ENCODE results near the gene RPL11. TPM values are rescaled to one million over a fixed set of nuclear protein-coding genes. Genes with fewer than 3 reads are reported as not detected.

The RPL11 gene
- total and polyA plus RNA-seq, 2 of the 8 experiments (the other 6 are each of a cell fraction or from before 2014, with no cell fraction given): 1,192 to 1,426 TPM

- Histone ChIP-seq H3K27ac (ENCODE audit: low read depth, low read length) (no peak overlapping the region), H2BK12ac (ENCODE audit: low read depth, low read length) (no peak overlapping the region), H4K8ac (ENCODE audit: extremely low read depth, insufficient read depth, low read length) (no peak overlapping the region), H3K4ac (replicated peaks; ENCODE audit: insufficient read length, low read depth, low read length) (no peak overlapping the region), H2AK5ac (ENCODE audit: low read depth, low read length) (no peak overlapping the region), H3K9me3 (ENCODE audit: insufficient read depth in 2 of 2, low read depth in 1 of 2, low read length in 1 of 2) (no peaks in the 10 kb centered on the region), H2BK120ac (replicated peaks; ENCODE audit: low read depth, low read length) (no peak overlapping the region), H2BK20ac (ENCODE audit: low read length) (no peak overlapping the region), H2BK15ac (ENCODE audit: low read length) (no peak overlapping the region), H4K5ac (ENCODE audit: insufficient read length, low read depth, low read length) (no peak overlapping the region), H4K20me1 (replicated peaks in 1 of 2; ENCODE audit: control insufficient read depth in 1 of 2, insufficient read depth in 2 of 2, low read length in 2 of 2) (peaks cover 3 to 13% of the 10 kb centered on the region in 2 experiments), H3K56ac (replicated peaks; ENCODE audit: insufficient read length, low read depth, low read length) (no peak overlapping the region), H3K4me1 (replicated peaks in 1 of 4; ENCODE audit: control insufficient read depth in 3 of 4, insufficient read depth in 4 of 4, low read length in 3 of 4) (no peaks in the 10 kb centered on the region), H3K36me3 (ENCODE audit: control insufficient read depth in 2 of 4, insufficient read depth in 4 of 4, low read length in 3 of 4) (no peaks in the 10 kb centered on the region), H3K27me3 (replicated peaks in 1 of 4; ENCODE audit: control insufficient read depth in 3 of 4, extremely low read depth in 1 of 4, insufficient read depth in 3 of 4, low read length in 3 of 4) (no peaks in the 10 kb centered on the region), H3K23me2 (ENCODE audit: low read depth, low read length) (no peaks in the 10 kb centered on the region), H3K79me1 (ENCODE audit: low read depth, low read length) (peaks cover 12% of the 10 kb centered on the region), H3K9ac (replicated peaks in 1 of 4; ENCODE audit: extremely low read depth in 1 of 4, low read depth in 3 of 4, low read length in 3 of 4) (no peak overlapping the region), H3K18ac (ENCODE audit: extremely low read depth, low read length) (no peak overlapping the region), H3K14ac (ENCODE audit: insufficient read length) (no peak overlapping the region), H2AFZ (ENCODE audit: low read length) (no peak overlapping the region), H2BK5ac (ENCODE audit: low read depth, low read length) (no peak overlapping the region), H3K23ac (ENCODE audit: insufficient read length) (no peak overlapping the region), H4K91ac (replicated peaks; ENCODE audit: insufficient read length, low read length) (no peak overlapping the region), H3K4me3 (ENCODE audit: extremely low read depth in 1 of 4, insufficient read depth in 2 of 4, low read depth in 3 of 4, low read length in 4 of 4) (no peak overlapping the region), H3K4me2 (ENCODE audit: insufficient read depth in 1 of 2, low read depth in 2 of 2, low read length in 2 of 2) (no peak overlapping the region), H3K79me2 (ENCODE audit: control insufficient read depth in 1 of 2, insufficient read depth in 2 of 2, low read length in 2 of 2) (peaks cover 0 to 19% of the 10 kb centered on the region in 2 experiments; a peak in 1 of 4 replicates)
- POLR2A ChIA-PET (ENCODE audit: partially characterized antibody): interaction anchor here (1.0 to 4.3 kb wide), 4 partner anchors 14 to 25 kb away, joined by 7 to 90 read pairs (median 22); partner anchors contain the start of genes ELOA and RPL11
- CTCF ChIA-PET (ENCODE audit: partially characterized antibody): interaction anchor here (0.6 to 2.6 kb wide), 21 partner anchors 8 to 805 kb away, joined by 3 to 17 read pairs (median 4); partner anchors contain the start of gene RPL11
- WGBS, 2 experiments (ENCODE audit: extremely low coverage in 1 of 2, insufficient coverage in 1 of 2, insufficient read length in 1 of 2, insufficient replicate concordance in 2 of 2, low coverage in 1 of 2, low lambda C conversion rate in 2 of 2, missing lambda C conversion rate in 1 of 2): 16% methylated on average over 3 of the region's 3 CpGs; no CpG with 5 or more reads in 1 of the 2 experiments
- FAIRE-seq (peak; percentile 97), DNase-seq (ENCODE audit: low read depth in 1 of 2, low spot score in 2 of 2) (peak; percentile 59 to 75)
- TF ChIP-seq EZH2 (IDR thresholded peaks at IDR 0.05; ENCODE audit: low read depth, low read length, severe bottlenecking) (no peak), FOSL1 (IDR thresholded peaks at IDR 0.05; ENCODE audit: insufficient read depth, low read depth, low read length) (no peak), CBX8 (IDR thresholded peaks at IDR 0.05; ENCODE audit: borderline replicate concordance, low read depth, low read length) (no peak), TAF1 (IDR thresholded peaks at IDR 0.05; ENCODE audit: low read depth, low read length) (no peak), TAF7 (optimal IDR thresholded peaks at IDR 0.05; ENCODE audit: borderline replicate concordance, low read depth, low read length) (no peak), ASH2L (IDR thresholded peaks at IDR 0.05; ENCODE audit: low read length) (no peak), POLR2A (IDR thresholded peaks at IDR 0.05; ENCODE audit: control extremely low read depth in 1 of 2, low read depth in 2 of 2, low read length in 2 of 2) (no peak), EP300 (IDR thresholded peaks at IDR 0.05; ENCODE audit: borderline replicate concordance in 1 of 2, low read depth in 2 of 2, low read length in 2 of 2) (peak in 1 of 2 experiments; percentile 15; a peak in 1 of 3 replicates), CTBP2 (IDR thresholded peaks at IDR 0.05; ENCODE audit: borderline replicate concordance, insufficient read depth, insufficient read length, low read length) (no peak), SAP30 (IDR thresholded peaks at IDR 0.05; ENCODE audit: insufficient read depth, insufficient replicate concordance, low read length) (no peak), KDM1A (IDR thresholded peaks at IDR 0.05; ENCODE audit: borderline replicate concordance, low read length) (peak; percentile 45; the same call in 1 of the 2 replicates), RFX5 (IDR thresholded peaks at IDR 0.05; ENCODE audit: borderline replicate concordance, low read depth, low read length) (no peak)
Measured at GRCh38 chr1:23718482-23718881, 26.9 kb downstream of the RPL11 start.

All from H1 (cell line).